SKM-1 treated with dmso at 0.1 percent for 144 hours (cell line): Measurements from ENCODE around the gene TRIM73.
"Not testable (repeated sequence)": the region's sequence is repeated elsewhere in the genome, so short reads cannot be mapped to it uniquely, and the experiment has no call there.

Experiments used
- DNase-seq: peaks from one replicate; lab custom pipeline; 2025; ENCODE audit not compliant: unreplicated experiment; lab: John Stamatoyannopoulos, UW

Gene TRIM73

GRCh38 chr7:75395329-75395728 is at the start of gene TRIM73:
TRIM73 (plus strand) TSS chr7:75395629; CDS start chr7:75398934, 3,305 bp downstream.
- DNase-seq = not testable (repeated sequence)

- DNase-seq = not testable (repeated sequence)
Observed at GRCh38 chr7:75358671-75359541, 36.5 kb upstream of the TRIM73 start.

GRCh38 chr7:75359542-75359848 is 35.9 kb upstream of the TRIM73 start:
- DNase-seq = not testable (repeated sequence)

- not testable (repeated sequence) for DNase-seq
Observed at GRCh38 chr7:75364079-75364478, 31.4 kb upstream of the TRIM73 start.

- not testable (repeated sequence) for DNase-seq
Observed at GRCh38 chr7:75366643-75367042, 28.8 kb upstream of the TRIM73 start.

GRCh38 chr7:75367313-75367712 is 28.1 kb upstream of the TRIM73 start:
- not testable (repeated sequence) for DNase-seq

- not testable (repeated sequence) for DNase-seq
Observed at GRCh38 chr7:75374144-75374518, 21.3 kb upstream of the TRIM73 start.

GRCh38 chr7:75374519-75375317 is 20.7 kb upstream of the TRIM73 start:
- DNase-seq = not testable (repeated sequence)

- DNase-seq = not testable (repeated sequence)
Observed at GRCh38 chr7:75393194-75393593, 2.2 kb upstream of the TRIM73 start.

GRCh38 chr7:75397865-75398264 is 2.4 kb downstream of the TRIM73 start:
- not testable (repeated sequence) for DNase-seq

GRCh38 chr7:75398771-75399700 is 3.6 kb downstream of the TRIM73 start:
- DNase-seq = not testable (repeated sequence)

GRCh38 chr7:75400575-75400974 is 5.1 kb downstream of the TRIM73 start:
- DNase-seq = not testable (repeated sequence)

GRCh38 chr7:75403455-75404443 is 8.3 kb downstream of the TRIM73 start:
- not testable (repeated sequence) for DNase-seq

GRCh38 chr7:75404663-75405062 is 9.2 kb downstream of the TRIM73 start:
- DNase-seq = not testable (repeated sequence)

GRCh38 chr7:75409880-75410822 is 14.7 kb downstream of the TRIM73 start:
- DNase-seq = not testable (repeated sequence)

- DNase-seq = not testable (repeated sequence)
Observed at GRCh38 chr7:75410823-75411173, 15.4 kb downstream of the TRIM73 start.

- DNase-seq = not testable (repeated sequence)
Observed at GRCh38 chr7:75414204-75414603, 18.8 kb downstream of the TRIM73 start.

GRCh38 chr7:75414708-75415427 is 19.4 kb downstream of the TRIM73 start:
- not testable (repeated sequence) for DNase-seq
